GM12865 (cell line): ENCODE data around the gene RXRA.

Source experiments
- DNase-seq: peaks from one replicate; pipeline ENCODE4 v3.0.0; 2010; ENCODE audit warnings: low read depth
- H3K4me3 ChIP-seq: 2 replicates; pipeline ENCODE4 v1.5.1; 2011; ENCODE audit warnings: mild to moderate bottlenecking, low read depth, low read length, control low read depth
- TF ChIP-seq, protein P1 (sequence below): IDR thresholded peaks from 2 replicates; pipeline ENCODE4 v1.5.1; 2011; ENCODE audit warnings: low read length, control low read depth, low read depth, inconsistent platforms; ENCODE audit not compliant: insufficient read depth; ENCODE audit errors: missing control alignments

The RXRA gene

DNA sequence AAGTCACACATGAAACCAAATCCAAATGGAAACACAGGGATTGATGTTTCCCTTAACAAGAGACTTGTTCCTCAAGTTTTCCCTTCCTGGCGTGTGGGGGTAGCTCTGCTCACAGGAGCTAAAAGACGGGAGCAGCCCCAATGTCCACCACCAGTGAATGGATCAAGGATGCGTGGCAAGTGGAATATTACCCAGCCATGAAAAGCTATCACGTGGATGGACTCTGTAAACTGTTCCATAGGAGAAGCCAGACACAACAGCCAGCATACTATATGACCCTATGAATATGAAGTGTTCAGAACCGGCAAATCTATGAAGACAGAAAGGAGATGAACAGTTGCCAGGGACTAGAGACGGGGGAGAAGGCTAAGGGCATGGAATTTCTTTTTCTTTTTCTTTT, 28.3 kb upstream of the RXRA start:
- TF ChIP-seq, protein P1, sequence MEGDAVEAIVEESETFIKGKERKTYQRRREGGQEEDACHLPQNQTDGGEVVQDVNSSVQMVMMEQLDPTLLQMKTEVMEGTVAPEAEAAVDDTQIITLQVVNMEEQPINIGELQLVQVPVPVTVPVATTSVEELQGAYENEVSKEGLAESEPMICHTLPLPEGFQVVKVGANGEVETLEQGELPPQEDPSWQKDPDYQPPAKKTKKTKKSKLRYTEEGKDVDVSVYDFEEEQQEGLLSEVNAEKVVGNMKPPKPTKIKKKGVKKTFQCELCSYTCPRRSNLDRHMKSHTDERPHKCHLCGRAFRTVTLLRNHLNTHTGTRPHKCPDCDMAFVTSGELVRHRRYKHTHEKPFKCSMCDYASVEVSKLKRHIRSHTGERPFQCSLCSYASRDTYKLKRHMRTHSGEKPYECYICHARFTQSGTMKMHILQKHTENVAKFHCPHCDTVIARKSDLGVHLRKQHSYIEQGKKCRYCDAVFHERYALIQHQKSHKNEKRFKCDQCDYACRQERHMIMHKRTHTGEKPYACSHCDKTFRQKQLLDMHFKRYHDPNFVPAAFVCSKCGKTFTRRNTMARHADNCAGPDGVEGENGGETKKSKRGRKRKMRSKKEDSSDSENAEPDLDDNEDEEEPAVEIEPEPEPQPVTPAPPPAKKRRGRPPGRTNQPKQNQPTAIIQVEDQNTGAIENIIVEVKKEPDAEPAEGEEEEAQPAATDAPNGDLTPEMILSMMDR: no peak

DNA sequence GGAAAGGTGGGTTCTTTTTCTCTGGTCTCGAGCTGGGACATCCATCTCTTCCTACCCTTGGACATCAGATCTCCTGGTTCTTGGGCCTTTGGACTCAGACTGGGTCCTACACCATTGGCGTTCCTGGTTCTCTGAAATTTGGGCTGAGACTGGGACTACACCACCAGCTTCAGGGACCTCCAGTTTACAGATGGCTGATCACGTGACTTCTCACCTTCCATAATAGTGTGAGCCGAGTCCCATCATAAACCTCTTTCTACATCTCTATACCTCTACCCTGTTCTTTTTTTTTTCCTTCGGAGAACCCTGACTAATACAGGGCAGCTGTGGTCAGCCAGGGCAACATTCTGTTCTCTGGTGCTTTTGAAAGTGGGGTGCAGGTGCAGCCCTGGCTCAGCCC, 27.2 kb upstream of the RXRA start:
- no peak for DNase-seq
- TF ChIP-seq, protein P1: no peak
- no peak overlapping the region for H3K4me3 ChIP-seq

More for the DNA sequence above, 28.3 kb upstream of the RXRA start:
- H3K4me3 ChIP-seq: no peak overlapping the region
- DNase-seq: no peak

DNA sequence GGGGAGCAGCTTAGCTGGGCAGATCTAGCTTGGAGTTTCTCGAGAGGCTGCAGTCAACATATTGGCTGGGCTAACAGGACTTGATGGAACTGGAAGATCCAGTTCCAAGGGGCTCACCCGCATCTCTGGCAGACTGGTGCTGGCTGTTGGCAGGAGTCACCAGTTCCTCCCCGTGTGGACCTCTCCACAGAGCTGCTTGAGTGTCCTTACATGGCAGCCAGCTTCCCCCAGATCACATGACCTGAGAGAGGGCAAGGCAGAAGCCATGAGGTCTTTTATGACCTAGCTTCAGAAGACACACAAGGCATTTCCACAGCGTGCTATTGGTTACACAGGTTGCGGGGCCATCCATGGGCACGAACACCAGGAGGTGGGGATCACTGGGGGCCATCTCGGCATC, 26.4 kb upstream of the RXRA start:
- H3K4me3 ChIP-seq: no peak overlapping the region
- TF ChIP-seq, protein P1: no peak
- DNase-seq: no peak

DNA sequence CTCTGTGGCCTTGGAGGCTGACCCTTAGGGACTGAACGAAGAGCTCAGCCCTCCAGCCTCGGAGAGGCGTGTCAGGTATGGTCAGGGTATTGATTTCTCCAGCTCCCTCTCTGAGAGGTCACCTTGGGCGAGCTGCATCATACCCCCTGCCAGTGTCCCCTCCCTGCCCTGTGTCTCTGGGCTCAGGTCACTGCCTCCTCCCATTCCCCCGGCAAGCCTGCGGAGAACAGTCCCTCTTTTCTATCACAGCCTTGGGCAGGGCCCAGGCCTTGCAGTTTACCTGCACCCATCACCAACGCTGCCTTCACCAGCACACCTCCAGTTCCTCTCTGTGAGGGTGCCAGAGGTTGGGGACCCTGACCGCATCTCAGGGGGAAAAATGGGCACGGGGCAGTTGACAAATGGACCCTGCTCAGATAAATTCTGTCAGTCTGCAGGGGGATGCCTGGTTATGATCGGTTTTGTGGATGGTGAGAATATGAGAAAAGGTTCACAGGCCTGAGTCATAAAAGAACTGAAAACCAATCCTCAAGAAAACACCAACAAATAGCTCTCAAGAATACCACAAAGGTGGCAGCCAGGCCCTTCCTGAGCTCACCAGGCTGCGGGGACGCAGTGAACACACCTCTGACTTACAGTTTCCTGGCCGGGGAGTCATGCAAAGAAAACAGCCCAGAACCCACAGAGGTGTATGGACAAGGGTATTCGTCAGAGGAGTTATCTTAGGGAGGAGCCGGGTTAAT, 24.7 kb upstream of the RXRA start:
- peak; percentile 89 for DNase-seq
- no peak overlapping the region for H3K4me3 ChIP-seq
- TF ChIP-seq, protein P1: no peak

DNA sequence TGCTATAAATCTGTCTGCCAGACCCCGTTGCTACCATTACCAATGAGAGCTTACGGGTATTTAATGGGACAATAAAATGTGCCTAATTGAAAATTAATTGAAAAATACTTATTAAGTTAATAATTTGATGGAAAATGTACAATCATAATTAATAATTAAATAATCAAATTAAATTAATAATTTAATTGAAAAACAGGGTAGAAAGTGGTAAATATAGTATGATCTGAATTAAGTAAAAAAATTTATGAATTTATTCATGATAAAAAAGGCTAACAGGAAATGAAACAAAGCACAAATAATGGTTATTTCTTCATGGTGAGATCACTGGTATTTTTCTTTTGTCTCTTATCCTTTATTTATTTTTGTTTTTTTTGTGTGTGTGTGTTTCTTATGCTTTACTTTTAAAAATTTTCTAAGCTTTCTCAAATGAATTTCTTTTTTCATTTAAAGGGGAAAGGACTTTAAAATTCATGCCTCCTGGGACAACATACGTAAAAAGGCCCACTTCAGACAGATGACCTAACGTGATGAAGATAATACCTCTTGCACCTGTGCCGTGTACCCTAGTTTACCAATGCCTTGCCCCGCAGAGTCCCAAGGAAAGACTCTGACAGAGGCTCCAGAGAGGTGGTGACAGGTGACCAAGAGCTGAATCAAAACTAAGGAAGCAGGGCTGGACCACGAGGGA, 24.0 kb upstream of the RXRA start:
- TF ChIP-seq, protein P1: no peak
- H3K4me3 ChIP-seq: no peak overlapping the region

DNA sequence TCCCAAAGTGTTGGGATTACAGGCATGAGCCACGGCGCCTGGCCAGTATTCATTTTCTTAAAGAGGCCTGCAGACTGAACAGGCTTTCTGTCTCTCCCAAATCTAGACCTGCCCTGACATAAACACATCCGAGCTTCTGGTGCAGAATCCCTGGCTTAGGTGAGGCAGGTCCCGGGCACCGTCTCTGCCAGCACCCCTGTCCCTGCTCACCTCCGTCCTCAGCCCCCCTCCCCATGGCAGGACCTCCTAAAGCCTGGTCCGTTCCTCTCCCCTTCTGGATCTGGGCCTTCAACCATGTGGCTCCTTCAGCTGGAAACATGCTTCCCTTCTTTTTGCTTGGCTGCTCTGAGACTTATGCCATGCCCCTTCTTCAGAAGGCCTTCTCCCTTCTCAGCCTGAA, 22.7 kb upstream of the RXRA start:
- TF ChIP-seq, protein P1: no peak
- DNase-seq: no peak

More for the DNA sequence above, 24.0 kb upstream of the RXRA start:
- no peak for DNase-seq

More for the DNA sequence above, 22.7 kb upstream of the RXRA start:
- no peak overlapping the region for H3K4me3 ChIP-seq
